ENCODE data around the gene SLC50A1. TPM values are rescaled to one million over a fixed set of nuclear protein-coding genes. Genes with fewer than 3 reads are reported as not detected.

Gene SLC50A1
- total and polyA plus RNA-seq, 9 of the 15 experiments (the other 6 are each of a cell fraction or from before 2014, with no cell fraction given), result 46.5 to 132 (median 91.9) TPM

DNA sequence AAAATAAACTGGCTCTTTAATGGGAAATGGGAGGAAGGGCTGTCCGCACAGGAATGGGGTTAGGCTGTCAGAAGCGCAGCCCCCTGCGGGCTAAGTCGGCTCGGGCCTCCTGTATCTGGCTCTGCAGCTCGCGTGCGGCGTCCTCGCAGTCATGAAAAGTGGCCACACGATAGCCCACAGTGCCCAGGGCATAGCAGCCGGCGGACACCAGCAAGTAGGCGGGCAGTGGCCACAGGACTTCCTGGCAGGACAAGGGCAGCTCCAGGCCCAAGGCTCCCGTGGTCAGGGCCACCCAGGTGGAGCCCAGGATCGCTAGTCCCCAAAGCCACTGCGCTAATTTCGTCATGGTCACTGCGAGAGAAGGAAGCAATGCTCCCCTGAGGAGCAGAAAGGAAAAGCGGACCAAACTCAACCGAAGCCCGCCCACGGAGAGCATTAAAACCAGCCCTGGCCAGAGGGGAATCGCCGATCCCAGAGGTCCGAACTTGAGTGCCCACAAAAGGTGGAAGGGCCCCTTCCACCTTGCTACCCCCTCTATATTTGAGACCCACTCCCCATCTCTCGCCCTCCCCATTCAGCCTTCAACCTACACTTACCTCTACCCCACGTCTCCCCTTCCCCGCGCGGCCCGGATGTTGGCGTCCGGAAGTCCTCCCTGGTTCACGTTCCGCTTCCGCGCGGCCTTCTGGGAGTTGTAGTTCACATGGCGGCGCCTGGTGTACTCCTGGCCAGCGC is 4.4 kb downstream of the SLC50A1 start, which contains the start of gene DPM3 (continued):
- TF ChIP-seq, protein P1, sequence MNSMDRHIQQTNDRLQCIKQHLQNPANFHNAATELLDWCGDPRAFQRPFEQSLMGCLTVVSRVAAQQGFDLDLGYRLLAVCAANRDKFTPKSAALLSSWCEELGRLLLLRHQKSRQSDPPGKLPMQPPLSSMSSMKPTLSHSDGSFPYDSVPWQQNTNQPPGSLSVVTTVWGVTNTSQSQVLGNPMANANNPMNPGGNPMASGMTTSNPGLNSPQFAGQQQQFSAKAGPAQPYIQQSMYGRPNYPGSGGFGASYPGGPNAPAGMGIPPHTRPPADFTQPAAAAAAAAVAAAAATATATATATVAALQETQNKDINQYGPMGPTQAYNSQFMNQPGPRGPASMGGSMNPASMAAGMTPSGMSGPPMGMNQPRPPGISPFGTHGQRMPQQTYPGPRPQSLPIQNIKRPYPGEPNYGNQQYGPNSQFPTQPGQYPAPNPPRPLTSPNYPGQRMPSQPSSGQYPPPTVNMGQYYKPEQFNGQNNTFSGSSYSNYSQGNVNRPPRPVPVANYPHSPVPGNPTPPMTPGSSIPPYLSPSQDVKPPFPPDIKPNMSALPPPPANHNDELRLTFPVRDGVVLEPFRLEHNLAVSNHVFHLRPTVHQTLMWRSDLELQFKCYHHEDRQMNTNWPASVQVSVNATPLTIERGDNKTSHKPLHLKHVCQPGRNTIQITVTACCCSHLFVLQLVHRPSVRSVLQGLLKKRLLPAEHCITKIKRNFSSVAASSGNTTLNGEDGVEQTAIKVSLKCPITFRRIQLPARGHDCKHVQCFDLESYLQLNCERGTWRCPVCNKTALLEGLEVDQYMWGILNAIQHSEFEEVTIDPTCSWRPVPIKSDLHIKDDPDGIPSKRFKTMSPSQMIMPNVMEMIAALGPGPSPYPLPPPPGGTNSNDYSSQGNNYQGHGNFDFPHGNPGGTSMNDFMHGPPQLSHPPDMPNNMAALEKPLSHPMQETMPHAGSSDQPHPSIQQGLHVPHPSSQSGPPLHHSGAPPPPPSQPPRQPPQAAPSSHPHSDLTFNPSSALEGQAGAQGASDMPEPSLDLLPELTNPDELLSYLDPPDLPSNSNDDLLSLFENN (IDR thresholded peaks at IDR 0.05; ENCODE audit: low read depth in 2 of 2, low read length in 2 of 2), result no peak; a peak in 1 of 4 replicates
- TF ChIP-seq, protein P2, sequence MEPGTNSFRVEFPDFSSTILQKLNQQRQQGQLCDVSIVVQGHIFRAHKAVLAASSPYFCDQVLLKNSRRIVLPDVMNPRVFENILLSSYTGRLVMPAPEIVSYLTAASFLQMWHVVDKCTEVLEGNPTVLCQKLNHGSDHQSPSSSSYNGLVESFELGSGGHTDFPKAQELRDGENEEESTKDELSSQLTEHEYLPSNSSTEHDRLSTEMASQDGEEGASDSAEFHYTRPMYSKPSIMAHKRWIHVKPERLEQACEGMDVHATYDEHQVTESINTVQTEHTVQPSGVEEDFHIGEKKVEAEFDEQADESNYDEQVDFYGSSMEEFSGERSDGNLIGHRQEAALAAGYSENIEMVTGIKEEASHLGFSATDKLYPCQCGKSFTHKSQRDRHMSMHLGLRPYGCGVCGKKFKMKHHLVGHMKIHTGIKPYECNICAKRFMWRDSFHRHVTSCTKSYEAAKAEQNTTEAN (CRISPR knock-in tag; IDR thresholded peaks at IDR 0.05), result no peak; the same call in 1 of the 2 replicates
- TF ChIP-seq, protein P3, sequence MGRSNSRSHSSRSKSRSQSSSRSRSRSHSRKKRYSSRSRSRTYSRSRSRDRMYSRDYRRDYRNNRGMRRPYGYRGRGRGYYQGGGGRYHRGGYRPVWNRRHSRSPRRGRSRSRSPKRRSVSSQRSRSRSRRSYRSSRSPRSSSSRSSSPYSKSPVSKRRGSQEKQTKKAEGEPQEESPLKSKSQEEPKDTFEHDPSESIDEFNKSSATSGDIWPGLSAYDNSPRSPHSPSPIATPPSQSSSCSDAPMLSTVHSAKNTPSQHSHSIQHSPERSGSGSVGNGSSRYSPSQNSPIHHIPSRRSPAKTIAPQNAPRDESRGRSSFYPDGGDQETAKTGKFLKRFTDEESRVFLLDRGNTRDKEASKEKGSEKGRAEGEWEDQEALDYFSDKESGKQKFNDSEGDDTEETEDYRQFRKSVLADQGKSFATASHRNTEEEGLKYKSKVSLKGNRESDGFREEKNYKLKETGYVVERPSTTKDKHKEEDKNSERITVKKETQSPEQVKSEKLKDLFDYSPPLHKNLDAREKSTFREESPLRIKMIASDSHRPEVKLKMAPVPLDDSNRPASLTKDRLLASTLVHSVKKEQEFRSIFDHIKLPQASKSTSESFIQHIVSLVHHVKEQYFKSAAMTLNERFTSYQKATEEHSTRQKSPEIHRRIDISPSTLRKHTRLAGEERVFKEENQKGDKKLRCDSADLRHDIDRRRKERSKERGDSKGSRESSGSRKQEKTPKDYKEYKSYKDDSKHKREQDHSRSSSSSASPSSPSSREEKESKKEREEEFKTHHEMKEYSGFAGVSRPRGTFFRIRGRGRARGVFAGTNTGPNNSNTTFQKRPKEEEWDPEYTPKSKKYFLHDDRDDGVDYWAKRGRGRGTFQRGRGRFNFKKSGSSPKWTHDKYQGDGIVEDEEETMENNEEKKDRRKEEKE (IDR thresholded peaks at IDR 0.05; ENCODE audit: borderline replicate concordance in 1 of 2, control insufficient read depth in 1 of 2, low read depth in 2 of 2, low read length in 1 of 2), result peak in 1 of 2 experiments; percentile 97; a peak in 2 of 4 replicates
- no peak; the same call in 1 of the 2 replicates for TF ChIP-seq POLR2AphosphoS2 (IDR thresholded peaks at IDR 0.05; ENCODE audit: low read length)
- TF ChIP-seq, protein P4, sequence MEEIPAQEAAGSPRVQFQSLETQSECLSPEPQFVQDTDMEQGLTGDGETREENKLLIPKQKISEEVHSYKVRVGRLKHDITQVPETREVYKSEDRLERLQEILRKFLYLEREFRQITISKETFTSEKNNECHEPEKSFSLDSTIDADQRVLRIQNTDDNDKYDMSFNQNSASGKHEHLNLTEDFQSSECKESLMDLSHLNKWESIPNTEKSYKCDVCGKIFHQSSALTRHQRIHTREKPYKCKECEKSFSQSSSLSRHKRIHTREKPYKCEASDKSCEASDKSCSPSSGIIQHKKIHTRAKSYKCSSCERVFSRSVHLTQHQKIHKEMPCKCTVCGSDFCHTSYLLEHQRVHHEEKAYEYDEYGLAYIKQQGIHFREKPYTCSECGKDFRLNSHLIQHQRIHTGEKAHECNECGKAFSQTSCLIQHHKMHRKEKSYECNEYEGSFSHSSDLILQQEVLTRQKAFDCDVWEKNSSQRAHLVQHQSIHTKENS (CRISPR knock-in tag; IDR thresholded peaks at IDR 0.05), result no peak
- no peak for TF ChIP-seq ZNF212 (CRISPR knock-in tag; IDR thresholded peaks at IDR 0.05)
- TF ChIP-seq, protein P5, sequence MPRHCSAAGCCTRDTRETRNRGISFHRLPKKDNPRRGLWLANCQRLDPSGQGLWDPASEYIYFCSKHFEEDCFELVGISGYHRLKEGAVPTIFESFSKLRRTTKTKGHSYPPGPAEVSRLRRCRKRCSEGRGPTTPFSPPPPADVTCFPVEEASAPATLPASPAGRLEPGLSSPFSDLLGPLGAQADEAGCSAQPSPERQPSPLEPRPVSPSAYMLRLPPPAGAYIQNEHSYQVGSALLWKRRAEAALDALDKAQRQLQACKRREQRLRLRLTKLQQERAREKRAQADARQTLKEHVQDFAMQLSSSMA (CRISPR knock-in tag; IDR thresholded peaks at IDR 0.05), result peak; percentile 27; the same call in 1 of the 2 replicates
- no peak for TF ChIP-seq ZNF274 (IDR thresholded peaks at IDR 0.05; ENCODE audit: borderline replicate concordance, low read depth, low read length)
- TF ChIP-seq ZNF436 (CRISPR knock-in tag; IDR thresholded peaks at IDR 0.05), result no peak
- TF ChIP-seq TRIM24 (IDR thresholded peaks at IDR 0.05), result peak in 1 of 2 experiments; percentile 90; a peak in 2 of 4 replicates
- TF ChIP-seq PPARD (CRISPR knock-in tag; IDR thresholded peaks at IDR 0.05), result no peak
- TF ChIP-seq SMARCC2 (IDR thresholded peaks at IDR 0.05; ENCODE audit: low read depth), result no peak
- no peak for TF ChIP-seq SOX6 (IDR thresholded peaks at IDR 0.05)
- TF ChIP-seq RB1 (IDR thresholded peaks at IDR 0.05; ENCODE audit: low read depth), result peak; percentile 35; the same call in 1 of the 2 replicates
- TF ChIP-seq ZNF75A (CRISPR knock-in tag; IDR thresholded peaks at IDR 0.05), result no peak
- TF ChIP-seq JUN (IDR thresholded peaks at IDR 0.05; ENCODE audit: borderline replicate concordance, low read depth, low read length), result 0 out of 2 replicates have a peak, but pooled peaks have one; percentile 4
- TF ChIP-seq JUN (CRISPR knock-in tag; IDR thresholded peaks at IDR 0.05; ENCODE audit: borderline replicate concordance), result no peak
- TF ChIP-seq KLF16 (IDR thresholded peaks at IDR 0.05), result no peak

Measured in K562 (cell line).